ENCODE measurements around the gene UVSSA. TPM values are rescaled to one million over a fixed set of nuclear protein-coding genes. Genes with fewer than 3 reads are reported as not detected.

The UVSSA gene
- polyA plus RNA-seq, 1 donor from 2014 or later: 13.3 TPM

GRCh38 chr4:1376391-1376840 lies 29.4 kb downstream of the UVSSA start:
- H3K36me3 ChIP-seq (ENCODE audit: insufficient read depth, low read length): no peaks in the 10 kb centered on the region

GRCh38 chr4:1376841-1377605 lies 30.0 kb downstream of the UVSSA start:
- H3K27ac ChIP-seq (ENCODE audit: low read length): no peak overlapping the region
- H3F3A ChIP-seq (ENCODE audit: insufficient read depth, low read length, poor library complexity, severe bottlenecking): no peaks in the 10 kb centered on the region
- TF ChIP-seq POLR2AphosphoS5 (IDR thresholded peaks at IDR 0.05) (no peak), REST (IDR thresholded peaks at IDR 0.05; ENCODE audit: borderline replicate concordance) (no peak), EZH2 (IDR thresholded peaks at IDR 0.05; ENCODE audit: borderline replicate concordance, insufficient read depth, low read length, poor library complexity, severe bottlenecking) (no peak), EP300 (conservative IDR thresholded peaks at IDR 0.05; ENCODE audit: poor library complexity, severe bottlenecking) (no peak), TAF1 (IDR thresholded peaks at IDR 0.05; ENCODE audit: low read depth) (no peak), SMC3 (conservative IDR thresholded peaks at IDR 0.05; ENCODE audit: poor library complexity) (no peak), RAD21 (conservative IDR thresholded peaks at IDR 0.05) (no peak), CTCF (IDR thresholded peaks at IDR 0.05; ENCODE audit: poor library complexity, severe bottlenecking) (no peak), MXI1 (conservative IDR thresholded peaks at IDR 0.05; ENCODE audit: poor library complexity, severe bottlenecking) (no peak)
- no peaks in the 10 kb centered on the region for H3K27me3 ChIP-seq (ENCODE audit: insufficient read depth, low read depth, low read length)
- no peaks in the 10 kb centered on the region for H3K9me3 ChIP-seq (ENCODE audit: low read length)
- H3K36me3 ChIP-seq (ENCODE audit: insufficient read depth, low read length): no peaks in the 10 kb centered on the region
- no peaks in the 10 kb centered on the region for H4K20me1 ChIP-seq (ENCODE audit: insufficient read depth)
- no peak overlapping the region for H2AFZ ChIP-seq (ENCODE audit: low read depth, low read length)
- no peak overlapping the region for H3K4me3 ChIP-seq (ENCODE audit: low read length)
- no peak overlapping the region for H3K9ac ChIP-seq (ENCODE audit: low read length)
- no peak overlapping the region for H3K4me2 ChIP-seq (ENCODE audit: low read length)
- no peaks in the 10 kb centered on the region for H3K79me2 ChIP-seq (replicated peaks; ENCODE audit: insufficient read depth, low read length)
- H3K9me2 ChIP-seq (ENCODE audit: insufficient read depth, low read length): no peaks in the 10 kb centered on the region

More at GRCh38 chr4:1376391-1376840, 29.4 kb downstream of the UVSSA start:
- no peaks in the 10 kb centered on the region for H3K9me3 ChIP-seq (ENCODE audit: low read length)
- H3K4me2 ChIP-seq (ENCODE audit: low read length): no peak overlapping the region
- H2AFZ ChIP-seq (ENCODE audit: low read depth, low read length): no peak overlapping the region
- H3K79me2 ChIP-seq (replicated peaks; ENCODE audit: insufficient read depth, low read length): no peaks in the 10 kb centered on the region
- TF ChIP-seq CTCF (IDR thresholded peaks at IDR 0.05; ENCODE audit: poor library complexity, severe bottlenecking): no peak
- no peak for TF ChIP-seq SMC3 (conservative IDR thresholded peaks at IDR 0.05; ENCODE audit: poor library complexity)
- TF ChIP-seq TAF1 (IDR thresholded peaks at IDR 0.05; ENCODE audit: low read depth): no peak
- TF ChIP-seq POLR2AphosphoS5 (IDR thresholded peaks at IDR 0.05): no peak
- TF ChIP-seq EZH2 (IDR thresholded peaks at IDR 0.05; ENCODE audit: borderline replicate concordance, insufficient read depth, low read length, poor library complexity, severe bottlenecking): no peak
- no peak overlapping the region for H3K4me3 ChIP-seq (ENCODE audit: low read length)
- H4K20me1 ChIP-seq (ENCODE audit: insufficient read depth): no peaks in the 10 kb centered on the region
- H3K9ac ChIP-seq (ENCODE audit: low read length): no peak overlapping the region
- H3F3A ChIP-seq (ENCODE audit: insufficient read depth, low read length, poor library complexity, severe bottlenecking): no peaks in the 10 kb centered on the region
- H3K27ac ChIP-seq (ENCODE audit: low read length): no peak overlapping the region
- no peaks in the 10 kb centered on the region for H3K9me2 ChIP-seq (ENCODE audit: insufficient read depth, low read length)
- H3K27me3 ChIP-seq (ENCODE audit: insufficient read depth, low read depth, low read length): no peaks in the 10 kb centered on the region

Measured in neural cell (in vitro differentiated cells).